Coronary artery (tissue), 2 donors: ENCODE results near the gene SEMA6B.
"Not testable (repeated sequence)": the region's sequence is repeated elsewhere in the genome, so short reads cannot be mapped to it uniquely, and the experiment has no call there.

Source experiments
- DNase-seq: peaks from one replicate; pipeline ENCODE4 v3.0.0-alpha.2; 2017; ENCODE audit warnings: low spot score
- H3K27ac ChIP-seq, 2 donors: fragments of 200-600 bp; sonication (generic); one replicate each; pipeline ENCODE4 v1.5.1; 2016 to 2019
- H3K4me3 ChIP-seq: fragments of 200-600 bp; sonication (generic); 2 replicates; pipeline ENCODE4 v1.5.1; 2016; ENCODE audit warnings: mild to moderate bottlenecking, moderate library complexity
- TF ChIP-seq, protein P1 (sequence below): fragments of 200-600 bp; sonication (generic); IDR thresholded peaks from one replicate; pipeline ENCODE4 v1.5.1; 2019; ENCODE audit warnings: antibody characterized with exemption

Gene SEMA6B

DNA sequence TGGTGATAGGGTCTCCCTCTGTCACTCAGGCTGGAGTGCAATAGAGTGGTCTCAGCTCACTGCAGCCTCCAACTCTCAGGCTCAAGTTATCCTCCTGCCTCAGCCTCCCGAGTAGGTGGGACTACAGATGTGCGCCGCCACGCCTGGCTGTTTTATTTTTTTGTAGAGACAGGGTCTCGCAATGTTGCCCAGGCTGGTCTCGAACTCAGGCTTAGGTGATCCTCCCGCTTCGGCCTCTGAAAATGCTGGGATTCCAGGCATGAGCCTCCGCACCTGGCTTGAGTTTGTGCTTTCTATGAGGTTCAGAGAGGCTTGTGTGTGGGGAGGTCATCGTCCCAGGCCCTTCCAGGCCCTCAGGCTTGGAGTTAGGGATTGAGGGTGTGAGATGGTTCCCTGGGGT, 40.6 kb upstream of the SEMA6B start:
- Histone ChIP-seq H3K4me3 (no peak overlapping the region), H3K27ac (no peak overlapping the region)
- DNase-seq: no peak
- TF ChIP-seq, protein P1, sequence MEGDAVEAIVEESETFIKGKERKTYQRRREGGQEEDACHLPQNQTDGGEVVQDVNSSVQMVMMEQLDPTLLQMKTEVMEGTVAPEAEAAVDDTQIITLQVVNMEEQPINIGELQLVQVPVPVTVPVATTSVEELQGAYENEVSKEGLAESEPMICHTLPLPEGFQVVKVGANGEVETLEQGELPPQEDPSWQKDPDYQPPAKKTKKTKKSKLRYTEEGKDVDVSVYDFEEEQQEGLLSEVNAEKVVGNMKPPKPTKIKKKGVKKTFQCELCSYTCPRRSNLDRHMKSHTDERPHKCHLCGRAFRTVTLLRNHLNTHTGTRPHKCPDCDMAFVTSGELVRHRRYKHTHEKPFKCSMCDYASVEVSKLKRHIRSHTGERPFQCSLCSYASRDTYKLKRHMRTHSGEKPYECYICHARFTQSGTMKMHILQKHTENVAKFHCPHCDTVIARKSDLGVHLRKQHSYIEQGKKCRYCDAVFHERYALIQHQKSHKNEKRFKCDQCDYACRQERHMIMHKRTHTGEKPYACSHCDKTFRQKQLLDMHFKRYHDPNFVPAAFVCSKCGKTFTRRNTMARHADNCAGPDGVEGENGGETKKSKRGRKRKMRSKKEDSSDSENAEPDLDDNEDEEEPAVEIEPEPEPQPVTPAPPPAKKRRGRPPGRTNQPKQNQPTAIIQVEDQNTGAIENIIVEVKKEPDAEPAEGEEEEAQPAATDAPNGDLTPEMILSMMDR: no peak

DNA sequence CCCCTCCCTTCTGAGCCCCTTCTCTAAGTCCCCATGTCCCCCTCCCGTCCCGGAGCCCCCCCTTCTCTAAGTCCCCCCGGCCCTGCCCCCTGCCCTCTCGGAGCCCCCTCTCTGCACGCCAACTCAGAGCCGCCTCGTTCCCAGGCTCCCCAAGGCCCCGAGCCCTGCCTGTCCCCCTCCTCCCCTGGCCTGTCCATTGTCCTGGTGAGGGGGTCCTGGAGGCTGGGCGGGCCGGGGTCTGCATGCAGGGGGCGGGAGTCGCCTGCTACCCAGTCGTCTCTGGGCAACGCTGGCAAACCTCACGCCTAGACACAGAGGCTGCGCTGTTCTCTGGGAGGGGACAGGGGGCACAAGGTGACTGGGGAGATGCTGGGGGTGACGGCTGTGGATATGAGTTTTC, 39.2 kb upstream of the SEMA6B start:
- TF ChIP-seq, protein P1: no peak
- DNase-seq: no peak
- Histone ChIP-seq H3K4me3 (no peak overlapping the region), H3K27ac (no peak overlapping the region)

DNA sequence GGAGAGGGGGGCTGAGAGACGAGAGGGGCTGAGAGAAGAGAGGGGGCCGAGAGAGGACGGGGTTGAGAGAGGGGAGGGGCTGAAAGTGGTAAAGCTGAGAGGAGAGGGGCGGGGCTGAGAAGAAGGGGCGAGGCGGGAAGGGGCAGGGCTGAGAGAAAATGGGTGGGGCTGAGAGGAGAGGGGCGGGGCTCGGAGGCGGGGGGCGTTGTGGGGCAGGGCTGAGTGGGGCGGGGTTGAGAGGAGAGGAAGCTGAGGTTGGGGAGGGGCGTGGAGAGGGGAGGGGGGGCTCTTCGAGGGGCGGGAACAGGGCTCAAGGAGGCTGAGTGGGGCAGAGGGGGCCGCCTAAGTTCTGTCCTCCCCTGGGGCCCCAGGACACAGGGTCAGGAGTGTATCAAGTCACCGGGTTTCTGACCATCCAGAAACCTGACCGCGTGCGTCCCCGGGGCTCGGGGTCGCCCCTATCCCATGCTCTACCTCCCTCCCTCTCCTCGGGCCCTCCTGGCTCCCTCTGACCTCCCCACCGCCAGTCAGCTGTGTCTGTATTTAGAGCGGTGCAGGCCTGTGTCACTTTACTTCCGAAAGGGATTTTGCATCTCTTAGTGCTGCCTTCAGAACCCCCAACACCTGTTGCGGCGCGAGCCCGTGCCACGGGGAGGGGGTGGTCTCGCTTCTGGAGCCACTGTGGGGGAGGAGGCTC, 38.6 kb upstream of the SEMA6B start:
- TF ChIP-seq, protein P1: no peak
- no peak for DNase-seq
- Histone ChIP-seq H3K4me3 (peak overlapping the region; percentile 47), H3K27ac (no peak overlapping the region)

DNA sequence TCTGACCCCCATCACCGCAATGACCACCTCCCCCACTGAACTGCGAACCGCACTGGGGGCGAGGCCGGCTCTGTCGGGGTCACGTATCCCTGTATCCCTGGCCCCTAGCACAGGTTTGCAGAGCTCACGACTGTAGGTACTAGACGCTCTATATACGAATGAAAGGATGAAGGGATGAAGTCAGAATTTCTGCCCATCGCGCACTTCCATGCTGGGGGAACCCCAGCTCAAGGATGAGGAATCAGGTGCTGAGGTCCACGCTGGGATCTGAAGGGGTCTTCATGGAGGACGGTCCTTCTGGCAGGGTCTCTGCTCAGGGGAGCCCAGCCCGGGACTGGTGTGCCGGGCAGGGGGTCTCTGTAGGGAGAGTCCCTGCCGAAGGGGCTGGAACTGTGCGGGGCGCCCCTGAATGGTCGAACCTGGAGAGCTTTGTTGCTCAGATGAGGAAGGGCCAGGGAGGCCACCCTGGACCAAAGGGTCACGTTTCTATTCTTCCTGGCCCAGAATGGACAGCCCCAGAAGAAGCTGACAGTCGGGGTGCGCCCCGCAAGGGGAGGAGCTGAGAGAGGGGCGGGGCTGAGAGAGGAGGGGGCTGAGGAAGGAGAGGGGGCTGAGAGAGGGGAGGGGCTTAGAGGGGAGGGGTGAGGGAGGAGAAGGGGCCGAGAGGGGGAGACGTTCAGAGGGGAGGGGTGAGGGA, 37.9 kb upstream of the SEMA6B start:
- DNase-seq: no peak
- no peak overlapping the region for H3K27ac ChIP-seq
- no peak overlapping the region for H3K4me3 ChIP-seq
- TF ChIP-seq, protein P1: no peak

DNA sequence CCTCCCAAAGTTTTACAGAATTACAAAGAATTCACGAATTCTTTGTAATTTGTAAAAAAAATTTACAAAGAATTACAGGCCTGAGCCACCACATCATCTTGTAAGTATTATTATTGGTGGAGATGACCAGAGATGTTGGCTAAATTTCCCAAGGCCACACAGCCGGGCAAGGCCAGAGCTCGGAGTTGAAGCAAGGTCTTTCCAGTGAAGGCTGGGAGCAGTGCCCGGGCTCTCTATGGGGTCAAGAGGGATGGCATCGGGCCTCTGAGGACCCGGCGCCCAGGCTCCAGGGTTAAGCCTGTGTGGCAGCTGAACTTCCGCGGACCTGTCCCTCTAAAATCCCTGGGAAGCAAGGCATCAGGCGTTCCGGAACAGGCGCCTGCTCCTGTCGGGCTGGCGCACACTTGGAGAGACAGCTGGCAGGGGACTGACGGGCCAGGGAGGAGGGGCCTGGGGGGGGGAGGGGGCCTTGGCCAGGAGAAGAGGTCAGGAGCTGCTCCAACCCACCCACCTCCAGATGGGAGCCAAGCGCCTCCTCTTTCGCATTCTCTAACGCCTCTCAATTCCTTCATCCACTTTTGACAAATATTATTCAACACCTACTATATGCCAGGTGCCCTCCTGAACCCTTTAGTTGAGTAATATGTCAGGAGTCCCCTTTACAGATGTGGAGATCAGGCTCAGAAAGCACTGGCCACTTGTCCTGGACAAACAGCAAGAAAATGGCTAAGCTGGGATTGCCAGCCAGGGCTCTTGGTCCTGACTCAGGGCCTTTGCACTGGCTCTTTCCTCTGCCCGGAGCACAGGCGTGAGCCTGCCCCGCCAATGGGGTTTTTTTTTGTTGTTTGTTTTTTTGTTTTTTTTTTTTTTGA, 36.8 kb upstream of the SEMA6B start:
- Histone ChIP-seq H3K27ac (no peak overlapping the region), H3K4me3 (no peak overlapping the region)
- TF ChIP-seq, protein P1: no peak
- DNase-seq: no peak

DNA sequence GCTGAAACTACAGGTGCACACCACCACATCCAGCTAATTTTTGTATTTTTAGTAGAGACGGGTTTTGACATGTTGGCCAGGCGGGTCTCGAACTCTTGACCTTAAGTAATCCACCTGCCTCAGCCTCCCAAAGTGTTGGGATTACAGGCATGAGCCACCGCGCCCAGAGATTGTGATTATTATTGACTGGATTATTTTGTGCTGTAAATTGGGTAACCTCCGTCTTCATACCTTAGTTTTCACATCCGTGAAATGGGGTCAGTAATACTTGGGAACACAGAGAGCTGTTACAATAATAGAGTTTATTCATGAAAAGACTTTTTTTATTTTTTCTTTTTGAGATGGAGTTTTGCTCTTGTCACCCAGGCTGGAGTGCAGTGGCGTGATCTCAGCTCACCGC, 35.7 kb upstream of the SEMA6B start:
- not testable (repeated sequence) for H3K27ac ChIP-seq, DNase-seq, H3K4me3 ChIP-seq

DNA sequence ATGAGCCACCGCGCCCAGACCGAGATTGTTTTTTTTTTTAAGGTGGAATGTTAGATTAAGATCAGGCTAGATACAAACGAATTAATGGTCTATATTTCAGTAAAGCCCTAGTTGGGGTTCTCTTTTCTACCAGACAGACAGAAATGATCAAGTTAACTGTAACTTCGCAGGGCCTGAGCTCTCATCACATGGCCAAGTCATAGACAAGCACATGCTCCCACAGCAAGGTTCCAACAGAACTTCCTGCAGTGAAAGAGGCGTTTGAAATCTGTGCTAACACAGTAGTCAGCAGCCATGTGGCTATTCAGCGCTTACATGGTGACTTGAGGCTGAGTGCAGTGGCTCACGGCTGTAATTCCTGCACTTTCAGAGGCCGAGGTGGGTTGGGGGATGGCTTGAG, 34.7 kb upstream of the SEMA6B start:
- Histone ChIP-seq H3K27ac (no peak overlapping the region), H3K4me3 (no peak overlapping the region)
- DNase-seq: no peak
- TF ChIP-seq, protein P1: no peak
